Mesenchymal stem cell (in vitro differentiated cells and primary cell): ENCODE measurements around the gene AKAP9.

ENCODE experiments used
- DNase-seq: peaks from one replicate; pipeline ENCODE4 v3.0.0-alpha.2; 2013
- H2AFZ ChIP-seq: one replicate; pipeline ENCODE4 v1.6.1; 2013; ENCODE audit warnings: low read depth, mild to moderate bottlenecking, control low read depth, inconsistent platforms, low read length, moderate library complexity
- H2AK5ac ChIP-seq: 2 replicates; pipeline ENCODE4 v1.6.1; 2013; ENCODE audit warnings: low read length, moderate library complexity, mild to moderate bottlenecking, inconsistent platforms; ENCODE audit not compliant: severe bottlenecking
- H2BK120ac ChIP-seq: one replicate; pipeline ENCODE4 v1.6.1; 2013; ENCODE audit warnings: low read depth, mild to moderate bottlenecking, inconsistent platforms, low read length, moderate library complexity
- H2BK12ac ChIP-seq, 2 experiments: one replicate each; pipeline ENCODE4 v1.6.1; 2013; ENCODE audit warnings: inconsistent platforms in 2 of 2, low read length in 2 of 2, mild to moderate bottlenecking in 2 of 2, moderate library complexity in 2 of 2, control low read depth in 1 of 2
- H2BK15ac ChIP-seq: one replicate; pipeline ENCODE4 v1.6.1; 2013; ENCODE audit warnings: mild to moderate bottlenecking, low read depth, inconsistent platforms; ENCODE audit not compliant: poor library complexity, severe bottlenecking
- H2BK5ac ChIP-seq: 2 replicates; pipeline ENCODE4 v1.6.1; 2013; ENCODE audit warnings: low read depth, mild to moderate bottlenecking, low read length, control low read depth, inconsistent platforms; ENCODE audit not compliant: poor library complexity, severe bottlenecking
- H3K14ac ChIP-seq, 2 experiments: one replicate each; pipeline ENCODE4 v1.6.1; 2013; ENCODE audit warnings: inconsistent platforms in 2 of 2, low read length in 2 of 2, control low read depth in 1 of 2, mild to moderate bottlenecking in 1 of 2, moderate library complexity in 1 of 2
- H3K18ac ChIP-seq, 2 experiments: one replicate each; pipeline ENCODE4 v1.6.1; 2013; ENCODE audit warnings: inconsistent platforms in 2 of 2, low read length in 2 of 2, control low read depth in 1 of 2, low read depth in 1 of 2, mild to moderate bottlenecking in 1 of 2
- H3K23ac ChIP-seq, 2 experiments: one replicate each; pipeline ENCODE4 v1.6.1; 2013; ENCODE audit warnings: inconsistent platforms in 2 of 2, low read length in 2 of 2, mild to moderate bottlenecking in 2 of 2, moderate library complexity in 2 of 2, control low read depth in 1 of 2
- H3K27ac ChIP-seq: 2 replicates; pipeline ENCODE4 v1.5.1; 2013; ENCODE audit warnings: mild to moderate bottlenecking, moderate library complexity, low read length, control low read depth, inconsistent platforms; ENCODE audit not compliant: poor library complexity, severe bottlenecking
- H3K27me3 ChIP-seq, 2 experiments: 2 replicates each; pipeline versions ENCODE4 v1.6.1 to v1.7.0; 2013; ENCODE audit warnings: low read length in 2 of 2, mild to moderate bottlenecking in 2 of 2, moderate library complexity in 2 of 2, control low read depth in 1 of 2, inconsistent platforms in 1 of 2; ENCODE audit not compliant: control insufficient read depth in 1 of 2, insufficient read depth in 1 of 2
- H3K36me3 ChIP-seq, 2 experiments: 2 replicates each; pipeline versions ENCODE4 v1.6.1 to v1.7.0; 2013; ENCODE audit warnings: low read length in 2 of 2, control low read depth in 1 of 2, inconsistent platforms in 1 of 2, low read depth in 1 of 2, mild to moderate bottlenecking in 1 of 2; ENCODE audit not compliant: insufficient read depth in 2 of 2, control insufficient read depth in 1 of 2
- H3K4ac ChIP-seq, 2 experiments: one replicate each; pipeline ENCODE4 v1.6.1; 2013; ENCODE audit warnings: inconsistent platforms in 2 of 2, low read length in 2 of 2, mild to moderate bottlenecking in 2 of 2, moderate library complexity in 2 of 2, control low read depth in 1 of 2, low read depth in 1 of 2
- H3K4me1 ChIP-seq: 2 replicates; pipeline ENCODE4 v1.6.1; 2013; ENCODE audit warnings: low read depth, low read length, control low read depth; ENCODE audit not compliant: control insufficient read depth, insufficient read depth
- H3K4me2 ChIP-seq: 2 replicates; pipeline ENCODE4 v1.6.1; 2013; ENCODE audit warnings: low read length, mild to moderate bottlenecking, inconsistent platforms; ENCODE audit not compliant: poor library complexity, severe bottlenecking
- H3K4me3 ChIP-seq, 2 experiments: 2 replicates each; pipeline versions ENCODE4 v1.5.1 to v1.7.0; 2013; ENCODE audit warnings: low read length in 2 of 2, mild to moderate bottlenecking in 2 of 2, control low read depth in 1 of 2, low read depth in 1 of 2; ENCODE audit not compliant: insufficient read depth in 1 of 2
- H3K79me1 ChIP-seq: replicated peaks from 2 replicates; pipeline ENCODE4 v1.6.1; 2013; ENCODE audit warnings: mild to moderate bottlenecking, control low read depth, low read length, inconsistent platforms; ENCODE audit not compliant: poor library complexity, severe bottlenecking
- H3K9ac ChIP-seq: 2 replicates; pipeline ENCODE4 v1.7.0; 2013; ENCODE audit warnings: mild to moderate bottlenecking, low read length, moderate library complexity
- H3K9me3 ChIP-seq: 2 replicates; pipeline ENCODE4 v1.7.0; 2013; ENCODE audit warnings: mild to moderate bottlenecking, low read length; ENCODE audit not compliant: control insufficient read depth
- H4K8ac ChIP-seq: one replicate; pipeline ENCODE4 v1.6.1; 2013; ENCODE audit warnings: inconsistent platforms, mild to moderate bottlenecking, low read length, moderate library complexity
- H4K91ac ChIP-seq: one replicate; pipeline ENCODE4 v1.6.1; 2013; ENCODE audit warnings: mild to moderate bottlenecking, low read length, inconsistent platforms
- WGBS: methylation state at CpG from one replicate; pipeline ENCODE4 v1.1.7; 2013; ENCODE audit warnings: mixed read lengths; 5-methylcytosine and 5-hydroxymethylcytosine counted together

The AKAP9 gene

GRCh38 chr7:92155108-92155739, 214.6 kb downstream of the AKAP9 start:
- Histone ChIP-seq H3K79me1 (no peaks in the 10 kb centered on the region), H3K4ac (no peak overlapping the region), H2BK12ac (no peak overlapping the region), H4K91ac (no peak overlapping the region), H2AFZ (no peak overlapping the region), H4K8ac (no peak overlapping the region), H3K27ac (no peak overlapping the region), H3K4me2 (no peak overlapping the region), H3K18ac (no peak overlapping the region), H3K27me3 (no peaks in the 10 kb centered on the region), H2BK15ac (no peak overlapping the region), H3K4me1 (no peaks in the 10 kb centered on the region), H2BK120ac (no peak overlapping the region), H3K4me3 (no peak overlapping the region), H3K14ac (no peak overlapping the region), H3K9ac (no peak overlapping the region), H3K23ac (no peak overlapping the region), H2AK5ac (no peak overlapping the region), H3K36me3 (no peaks in the 10 kb centered on the region), H3K9me3 (no peaks in the 10 kb centered on the region), H2BK5ac (no peak overlapping the region)
- WGBS = 91% methylated on average over 1 of the region's 1 CpG
- DNase-seq = no peak

GRCh38 chr7:92156990-92157389, 216.3 kb downstream of the AKAP9 start:
- Histone ChIP-seq H3K4ac (no peak overlapping the region), H2BK120ac (no peak overlapping the region), H4K91ac (no peak overlapping the region), H2AK5ac (no peak overlapping the region), H2BK5ac (peak overlapping the region; percentile 25), H3K4me3 (no peak overlapping the region), H2AFZ (no peak overlapping the region), H3K18ac (no peak overlapping the region), H3K4me1 (no peaks in the 10 kb centered on the region), H3K14ac (no peak overlapping the region), H4K8ac (no peak overlapping the region), H3K9ac (no peak overlapping the region), H2BK15ac (no peak overlapping the region), H3K79me1 (no peaks in the 10 kb centered on the region), H2BK12ac (no peak overlapping the region), H3K4me2 (no peak overlapping the region), H3K23ac (no peak overlapping the region), H3K27ac (no peak overlapping the region), H3K9me3 (no peaks in the 10 kb centered on the region), H3K27me3 (no peaks in the 10 kb centered on the region), H3K36me3 (no peaks in the 10 kb centered on the region)
- no peak for DNase-seq

GRCh38 chr7:92158660-92159575, 218.3 kb downstream of the AKAP9 start:
- no peak overlapping the region for H2BK15ac ChIP-seq
- peak overlapping the region; percentile 63 for H3K9ac ChIP-seq
- H3K27me3 ChIP-seq = no peaks in the 10 kb centered on the region
- no peaks in the 10 kb centered on the region for H3K4me1 ChIP-seq
- no peaks in the 10 kb centered on the region for H3K79me1 ChIP-seq
- no peak overlapping the region for H3K4ac ChIP-seq
- peak; percentile 6 for DNase-seq
- H3K9me3 ChIP-seq = no peaks in the 10 kb centered on the region
- 79% methylated on average over 3 of the region's 3 CpGs for WGBS
- no peak overlapping the region for H2BK12ac ChIP-seq
- no peak overlapping the region for H2AK5ac ChIP-seq
- H3K36me3 ChIP-seq = no peaks in the 10 kb centered on the region
- no peak overlapping the region for H3K18ac ChIP-seq
- H2BK120ac ChIP-seq = no peak overlapping the region
- no peak overlapping the region for H3K27ac ChIP-seq
- H3K4me2 ChIP-seq = no peak overlapping the region
- H2AFZ ChIP-seq = no peak overlapping the region
- H4K8ac ChIP-seq = no peak overlapping the region
- no peak overlapping the region for H4K91ac ChIP-seq
- no peak overlapping the region for H3K14ac ChIP-seq
- no peak overlapping the region for H2BK5ac ChIP-seq
- H3K23ac ChIP-seq = no peak overlapping the region
- peak overlapping the region in 1 of 2 experiments; percentile 5 for H3K4me3 ChIP-seq
